Measurements from ENCODE around the gene KCNG2. TPM values are rescaled to one million over a fixed set of nuclear protein-coding genes. Genes with fewer than 3 reads are reported as not detected.

KCNG2 gene
- total RNA-seq, 4 donors from 2014 or later: 0.41 to 6.7 TPM; not detected in 2

- 50 to 82% methylated on average over 3 to 17 of the region's 17 CpGs for WGBS, 2 donors (ENCODE audit: low coverage in 1 of 2)
- H3K4me3 ChIP-seq: no peak overlapping the region
- no peaks in the 10 kb centered on the region for H3K36me3 ChIP-seq
- TF ChIP-seq POLR2AphosphoS5 (IDR thresholded peaks at IDR 0.05): no peak
- H3K9me3 ChIP-seq: no peaks in the 10 kb centered on the region
- no peaks in the 10 kb centered on the region for H3K4me1 ChIP-seq
- no peaks in the 10 kb centered on the region for H3K27me3 ChIP-seq
- no peak overlapping the region for H3K27ac ChIP-seq
- no peak for DNase-seq
- intact Hi-C loops (cut with DNase I; ENCODE audit: low total_unique reads) (no loop called here), in situ Hi-C loops (cut with MboI; ENCODE audit: low pct_ligation_motif_present in 1 of 4, low pct_unique_long_range_greater_than_20kb in 1 of 4, low sequenced_read_pairs in 3 of 4) (no loop called here)
Observed at GRCh38 chr18:79846936-79847557, 49.3 kb downstream of the KCNG2 start.

DNA sequence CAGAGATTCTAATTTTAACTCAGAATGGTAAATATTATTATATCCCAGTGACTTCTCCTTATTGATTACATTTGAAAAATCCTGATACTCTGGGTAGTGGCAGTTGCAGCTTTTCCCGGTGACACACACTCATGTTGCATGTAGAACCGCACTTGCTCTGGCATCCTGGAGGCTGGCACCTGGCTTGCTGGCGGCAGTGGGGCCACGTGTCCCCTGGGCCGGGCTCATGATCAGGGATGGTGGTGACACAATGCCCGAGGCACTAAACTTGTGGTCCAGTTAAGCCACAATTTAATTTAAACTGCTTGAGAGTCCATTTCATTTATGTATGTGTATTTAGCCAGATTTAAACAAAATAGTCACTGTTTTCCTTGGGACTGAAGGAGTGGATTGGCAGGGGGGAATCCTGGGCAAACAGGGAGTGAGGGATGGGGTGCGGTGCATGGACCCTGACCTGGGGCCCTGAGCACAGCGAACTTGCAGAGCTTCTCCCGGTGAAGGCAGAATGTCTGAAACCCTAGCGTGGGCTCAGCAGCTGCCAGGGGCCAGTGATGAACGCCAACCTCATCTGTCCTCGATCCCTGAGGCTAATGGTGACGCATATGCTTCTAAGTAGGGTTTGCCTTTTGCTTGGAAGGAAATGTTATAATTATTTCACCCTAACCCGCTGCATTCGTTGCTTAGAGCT lies 50.0 kb downstream of the KCNG2 start:
- in situ Hi-C loops (cut with MboI; ENCODE audit: low pct_ligation_motif_present in 1 of 4, low pct_unique_long_range_greater_than_20kb in 1 of 4, low sequenced_read_pairs in 3 of 4): no loop called here
- no peak overlapping the region for H3K27ac ChIP-seq

DNA sequence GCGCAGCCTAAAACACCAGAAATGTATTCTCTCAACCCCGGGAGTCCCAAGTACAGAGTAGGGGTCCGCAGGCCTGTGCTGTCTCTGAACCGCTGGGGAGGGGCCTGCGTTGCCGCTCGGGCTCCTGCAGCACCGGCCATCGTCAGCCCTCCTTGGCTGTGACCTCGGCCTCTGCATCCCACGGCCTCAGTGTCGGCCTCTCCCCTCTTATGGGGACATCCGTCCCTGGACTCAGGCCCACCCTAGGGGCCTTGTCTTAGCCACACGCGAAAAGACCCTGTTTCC lies 50.5 kb downstream of the KCNG2 start:
- WGBS, 2 donors (ENCODE audit: low coverage in 1 of 2): 95 to 100% methylated on average over 1 to 13 of the region's 15 CpGs
- H3K36me3 ChIP-seq: no peaks in the 10 kb centered on the region

More for the DNA sequence above, 50.0 kb downstream of the KCNG2 start:
- 77% methylated on average over 9 to 15 of the region's 15 CpGs for WGBS, 2 donors (ENCODE audit: low coverage in 1 of 2)
- TF ChIP-seq EP300 (IDR thresholded peaks at IDR 0.05; ENCODE audit: low read depth) (no peak), CTCF (IDR thresholded peaks at IDR 0.05) (no peak), POLR2AphosphoS5 (IDR thresholded peaks at IDR 0.05) (no peak), POLR2A (IDR thresholded peaks at IDR 0.05) (no peak)
- intact Hi-C loops (cut with DNase I; ENCODE audit: low total_unique reads): no loop called here
- H3K4me1 ChIP-seq: no peaks in the 10 kb centered on the region
- no peak for DNase-seq
- H3K36me3 ChIP-seq: no peaks in the 10 kb centered on the region
- H3K27me3 ChIP-seq: no peaks in the 10 kb centered on the region
- H3K9me3 ChIP-seq: no peaks in the 10 kb centered on the region
- no peak overlapping the region for H3K4me3 ChIP-seq

DNA sequence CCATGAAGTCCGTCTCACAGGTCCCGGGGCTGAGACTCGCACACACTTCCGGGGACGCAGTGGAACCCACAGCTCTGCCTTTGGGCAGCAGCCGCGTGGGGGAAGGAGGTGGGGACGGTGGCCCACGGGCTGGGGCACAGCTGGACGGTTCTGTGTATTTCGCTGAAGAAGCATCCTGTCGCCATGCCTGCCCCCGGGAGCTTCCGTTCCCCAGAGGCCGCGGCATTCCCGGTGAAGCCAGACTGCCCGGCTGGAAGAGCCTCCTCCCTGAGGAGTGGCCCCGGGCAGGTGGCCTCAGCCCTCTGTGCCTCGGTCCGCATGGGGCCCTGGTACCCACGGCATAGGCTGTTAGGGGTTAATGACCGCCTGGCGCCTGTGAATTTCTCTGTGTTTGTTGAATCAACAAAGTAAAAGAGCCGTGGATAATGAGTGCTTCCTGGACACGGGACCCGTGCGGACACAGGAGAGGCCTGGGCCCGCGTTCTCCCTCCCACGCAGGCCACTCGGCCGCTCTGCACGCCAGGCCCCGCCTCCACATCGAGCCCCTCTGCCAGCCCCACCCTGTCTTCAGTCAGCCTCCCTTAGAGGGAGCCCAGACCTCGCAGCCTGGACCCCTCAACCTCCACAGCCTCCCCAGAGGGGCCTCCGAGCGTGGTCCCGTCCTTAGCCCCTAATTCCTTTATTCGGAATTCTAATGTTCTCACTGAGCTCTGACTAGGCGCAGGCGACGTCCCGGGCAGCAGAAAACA lies 51.0 kb downstream of the KCNG2 start:
- TF ChIP-seq CTCF (IDR thresholded peaks at IDR 0.05) (no peak), POLR2AphosphoS5 (IDR thresholded peaks at IDR 0.05) (no peak), POLR2A (IDR thresholded peaks at IDR 0.05) (no peak), EP300 (IDR thresholded peaks at IDR 0.05; ENCODE audit: low read depth) (no peak)
- 70 to 95% methylated on average over 8 to 42 of the region's 45 CpGs for WGBS, 2 donors (ENCODE audit: low coverage in 1 of 2)
- Histone ChIP-seq H3K27me3 (no peaks in the 10 kb centered on the region), H3K36me3 (no peaks in the 10 kb centered on the region), H3K4me1 (no peaks in the 10 kb centered on the region), H3K9me3 (no peaks in the 10 kb centered on the region), H3K4me3 (no peak overlapping the region), H3K27ac (no peak overlapping the region)
- no peak for DNase-seq
- intact Hi-C loops (cut with DNase I; ENCODE audit: low total_unique reads) (no loop called here), in situ Hi-C loops (cut with MboI; ENCODE audit: low pct_ligation_motif_present in 1 of 4, low pct_unique_long_range_greater_than_20kb in 1 of 4, low sequenced_read_pairs in 3 of 4) (no loop called here)

More for the DNA sequence above, 50.5 kb downstream of the KCNG2 start:
- TF ChIP-seq POLR2AphosphoS5 (IDR thresholded peaks at IDR 0.05) (no peak), POLR2A (IDR thresholded peaks at IDR 0.05) (no peak), CTCF (IDR thresholded peaks at IDR 0.05) (no peak), EP300 (IDR thresholded peaks at IDR 0.05; ENCODE audit: low read depth) (no peak)
- Histone ChIP-seq H3K4me3 (no peak overlapping the region), H3K9me3 (no peaks in the 10 kb centered on the region), H3K4me1 (no peaks in the 10 kb centered on the region), H3K27ac (no peak overlapping the region), H3K27me3 (no peaks in the 10 kb centered on the region)
- DNase-seq: no peak
- in situ Hi-C loops (cut with MboI; ENCODE audit: low pct_ligation_motif_present in 1 of 4, low pct_unique_long_range_greater_than_20kb in 1 of 4, low sequenced_read_pairs in 3 of 4): no loop called here
- intact Hi-C loops (cut with DNase I; ENCODE audit: low total_unique reads): no loop called here

Measured in transverse colon (tissue), 4 donors.